GM21576 (cell line): ENCODE measurements around the gene CCDC92.

Experiments
- ATAC-seq: cut with Tn5 transposase; IDR thresholded peaks from one replicate; pipeline ENCODE4 v1.9.1; 2021; ENCODE audit warnings: mild to moderate bottlenecking, moderate library complexity; ENCODE audit not compliant: unreplicated experiment

The CCDC92 gene

DNA sequence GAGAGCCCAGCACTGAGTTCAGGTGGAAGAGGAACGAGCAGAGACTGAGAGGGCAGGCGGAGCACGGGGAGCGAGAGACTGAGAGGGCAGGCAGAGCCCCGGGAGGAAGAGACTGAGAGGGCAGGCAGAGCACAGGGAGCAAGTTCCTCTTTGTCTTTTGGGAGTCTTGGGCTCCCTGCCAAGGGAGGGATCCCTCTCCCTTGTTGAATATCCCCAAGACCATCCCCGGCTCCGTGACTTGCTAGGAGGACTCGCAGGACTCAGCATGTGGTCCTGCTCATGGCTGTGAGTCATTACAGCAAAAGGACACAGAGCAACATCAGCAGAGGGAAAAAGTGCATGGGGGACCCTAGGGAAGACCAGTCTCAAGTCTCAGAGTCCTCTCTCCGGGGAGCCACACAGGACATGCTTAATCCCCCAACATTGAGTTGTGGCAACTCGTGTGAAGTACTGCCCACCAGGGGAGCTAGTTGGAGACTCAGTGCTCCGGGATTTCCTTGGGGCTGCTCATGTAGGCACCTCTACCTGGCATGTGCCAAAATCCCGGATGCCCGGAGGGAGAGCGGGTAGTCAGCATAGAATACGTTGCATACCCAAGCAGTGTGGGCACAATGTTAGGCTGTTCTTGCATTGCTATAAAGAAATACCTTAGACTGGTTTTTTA lies 81.0 kb downstream of the CCDC92 start:
- ATAC-seq, result no peak

GRCh38 chr12:123891011-123891410 lies 81.6 kb downstream of the CCDC92 start:
- no peak for ATAC-seq

GRCh38 chr12:123890536-123890902 lies 82.1 kb downstream of the CCDC92 start:
- no peak for ATAC-seq

DNA sequence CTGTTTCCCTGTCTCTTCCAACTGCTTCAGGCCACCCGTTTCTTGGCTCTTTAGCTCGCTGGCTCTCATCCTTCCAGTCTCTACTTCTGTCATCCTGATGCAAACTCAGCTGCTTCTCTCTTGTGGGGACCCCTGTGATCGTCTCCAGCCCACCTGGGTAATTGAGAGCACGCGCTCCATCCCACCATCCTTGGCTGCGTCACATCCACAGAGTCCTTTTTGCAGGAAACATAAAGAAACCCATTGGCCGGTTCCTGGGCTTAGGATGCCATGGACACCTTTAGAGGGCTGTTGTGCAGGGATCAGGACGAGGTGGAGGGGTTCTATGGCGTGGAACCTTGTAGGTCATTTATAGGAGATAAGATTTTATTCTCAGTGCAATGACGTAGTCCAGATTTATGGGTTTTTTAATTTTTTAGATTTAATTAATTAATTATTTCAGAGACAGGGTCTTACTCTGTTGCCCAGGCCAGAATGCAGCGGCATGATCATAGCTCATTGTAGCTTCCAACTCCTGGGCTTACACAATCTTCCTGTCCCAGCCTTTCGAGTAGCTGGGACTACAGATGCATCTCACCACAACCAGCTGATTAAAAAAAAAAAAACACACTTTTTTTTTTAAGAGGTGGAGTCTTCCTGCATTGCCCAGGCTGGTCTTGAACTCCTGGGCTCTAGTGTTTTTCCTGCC lies 82.6 kb downstream of the CCDC92 start:
- ATAC-seq, result no peak

- no peak for ATAC-seq
These were observed 83.6 kb downstream of the CCDC92 start for GRCh38 chr12:123888989-123889388.

DNA sequence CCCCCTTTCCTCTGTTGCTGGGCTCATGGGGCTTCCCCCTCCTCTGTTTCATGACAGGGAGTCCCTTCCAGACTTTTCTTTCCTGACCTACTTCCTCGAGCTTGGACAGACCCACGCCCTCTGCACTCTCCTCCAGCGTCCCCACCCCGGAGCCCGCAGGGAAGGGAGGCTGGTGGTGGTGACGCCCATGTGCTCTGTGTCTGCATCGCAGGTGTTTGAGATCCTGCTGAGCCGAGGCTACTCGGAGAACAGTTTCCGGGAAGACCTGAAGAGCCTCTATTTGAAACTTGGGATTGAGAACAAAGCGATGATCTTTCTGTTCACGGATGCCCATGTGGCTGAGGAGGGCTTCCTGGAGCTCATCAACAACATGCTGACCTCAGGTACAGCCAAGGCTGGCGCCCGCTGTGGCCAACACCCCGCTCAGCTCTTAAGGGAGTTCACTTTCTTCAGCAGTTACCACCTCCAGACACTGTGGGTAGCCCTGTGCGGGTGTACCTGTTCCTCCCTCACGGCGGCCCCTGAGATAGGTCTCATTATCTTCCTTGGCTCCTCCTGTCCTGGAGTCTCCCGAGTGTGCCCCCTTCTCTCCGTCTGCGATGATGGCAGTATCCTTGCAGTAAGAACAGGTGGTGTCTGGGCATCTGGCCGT lies 85.6 kb downstream of the CCDC92 start:
- no peak for ATAC-seq

GRCh38 chr12:123886258-123886657 lies 86.4 kb downstream of the CCDC92 start:
- ATAC-seq, result no peak
